HG03575 (cell line): ENCODE measurements around the gene PKP4.

Experiments used
- ATAC-seq: cut with Tn5 transposase; IDR thresholded peaks from one replicate; pipeline ENCODE4 v1.9.1; 2021; ENCODE audit not compliant: unreplicated experiment, insufficient number of reproducible peaks, low FRiP score; ENCODE audit errors: extremely low read depth

Gene PKP4

GRCh38 chr2:158569284-158569683, 112.5 kb downstream of the PKP4 start:
- no peak for ATAC-seq

- ATAC-seq, result no peak
These were observed 114.1 kb downstream of the PKP4 start for GRCh38 chr2:158570869-158571268.

- no peak for ATAC-seq
These were observed 117.0 kb downstream of the PKP4 start for GRCh38 chr2:158573739-158574138.

GRCh38 chr2:158575051-158575635, 118.4 kb downstream of the PKP4 start:
- ATAC-seq, result no peak

GRCh38 chr2:158577141-158577540, 120.4 kb downstream of the PKP4 start:
- no peak for ATAC-seq

GRCh38 chr2:158578703-158579330, 122.1 kb downstream of the PKP4 start:
- ATAC-seq, result peak; percentile 81

GRCh38 chr2:158579928-158580327, 123.2 kb downstream of the PKP4 start:
- ATAC-seq, result no peak

GRCh38 chr2:158580760-158581159, 124.0 kb downstream of the PKP4 start:
- no peak for ATAC-seq

GRCh38 chr2:158582670-158583069, 125.9 kb downstream of the PKP4 start:
- ATAC-seq, result no peak

- ATAC-seq, result no peak
These were observed 127.2 kb downstream of the PKP4 start for GRCh38 chr2:158583923-158584322.

GRCh38 chr2:158586491-158586890, 129.7 kb downstream of the PKP4 start:
- no peak for ATAC-seq

- no peak for ATAC-seq
These were observed 132.6 kb downstream of the PKP4 start for GRCh38 chr2:158589303-158589702.

- ATAC-seq, result no peak
These were observed 142.2 kb downstream of the PKP4 start for GRCh38 chr2:158598862-158599517.

- ATAC-seq, result no peak
These were observed 142.9 kb downstream of the PKP4 start for GRCh38 chr2:158599609-158600008.

GRCh38 chr2:158600155-158600802, 143.5 kb downstream of the PKP4 start:
- no peak for ATAC-seq

- ATAC-seq, result no peak
These were observed 145.3 kb downstream of the PKP4 start for GRCh38 chr2:158602027-158602426.

- ATAC-seq, result no peak
These were observed 146.5 kb downstream of the PKP4 start for GRCh38 chr2:158603205-158603604.

GRCh38 chr2:158603986-158604385, 147.2 kb downstream of the PKP4 start:
- ATAC-seq, result no peak

GRCh38 chr2:158610059-158610458, 153.3 kb downstream of the PKP4 start:
- ATAC-seq, result no peak

- no peak for ATAC-seq
These were observed 159.8 kb downstream of the PKP4 start for GRCh38 chr2:158616480-158617000.
